WTC11 (cell line): ENCODE results near the gene CARD19. TPM values are rescaled to one million over a fixed set of nuclear protein-coding genes. Genes with fewer than 3 reads are reported as not detected.

Source experiments
- ATAC-seq: fragments of 200-7000 bp; cut with Tn5 transposase; 2 replicates; pipeline ENCODE4 v1.10.0; 2021; ENCODE audit warnings: mild to moderate bottlenecking, moderate library complexity
- CTCF ChIA-PET: fragments of 300-600 bp; sonication (Branson Sonifier 250); formaldehyde crosslinking; loops from one replicate; lab custom pipeline; 2021; ENCODE audit warnings: antibody characterized with exemption; lab: Charles Lee
- POLR2A ChIA-PET: fragments of 350-600 bp; sonication (Branson Sonifier 250); formaldehyde crosslinking; loops from one replicate; lab custom pipeline; 2021; ENCODE audit warnings: antibody characterized with exemption; lab: Charles Lee
- DNase-seq: peaks from one replicate; pipeline ENCODE4 v3.0.0; 2021; ENCODE audit warnings: low spot score
- H3K27ac Mint-ChIP-seq: 2 replicates; pipeline ENCODE4 v1.8.0; 2021; ENCODE audit warnings: mixed read lengths
- H3K27me3 Mint-ChIP-seq: 2 replicates; pipeline ENCODE4 v1.8.0; 2021; ENCODE audit warnings: low read depth, mild to moderate bottlenecking, moderate library complexity, mixed read lengths
- H3K36me3 Mint-ChIP-seq: 2 replicates; pipeline ENCODE4 v1.8.0; 2021; ENCODE audit warnings: mixed read lengths
- H3K4me1 Mint-ChIP-seq: 2 replicates; pipeline ENCODE4 v1.8.0; 2022; ENCODE audit warnings: mixed read lengths
- H3K4me3 Mint-ChIP-seq: 2 replicates; pipeline ENCODE4 v1.8.0; 2021; ENCODE audit warnings: mild to moderate bottlenecking, moderate library complexity, mixed read lengths
- H3K9me3 Mint-ChIP-seq: 2 replicates; pipeline ENCODE4 v1.8.0; 2021; ENCODE audit warnings: mixed read lengths
- HMGA2 ChIP-seq: fragments of 250-450 bp; sonication (Bioruptor Pico); IDR thresholded peaks from 2 replicates; pipeline ENCODE4 v1.4.0; 2021; ENCODE audit warnings: mild to moderate bottlenecking, moderate library complexity
- IRF2 ChIP-seq: sonication (generic); formaldehyde crosslinking; IDR thresholded peaks from 2 replicates; pipeline ENCODE4 v1.8.0; 2022; ENCODE audit warnings: low read depth, missing genetic modification reagents, borderline replicate concordance
- NFATC4 ChIP-seq: fragments of 250-450 bp; sonication (Bioruptor Pico); IDR thresholded peaks from 2 replicates; pipeline ENCODE4 v1.9.0; 2021; ENCODE audit warnings: mild to moderate bottlenecking
- NR1H2 ChIP-seq: sonication (generic); formaldehyde crosslinking; IDR thresholded peaks from 2 replicates; pipeline ENCODE4 v1.9.0; 2021; ENCODE audit warnings: mild to moderate bottlenecking, moderate library complexity, missing genetic modification reagents
- ZBTB21 ChIP-seq: sonication (generic); formaldehyde crosslinking; IDR thresholded peaks from 2 replicates; pipeline ENCODE4 v1.8.1; 2023; ENCODE audit warnings: mild to moderate bottlenecking, missing genetic modification reagents, borderline replicate concordance
- ZNF121 ChIP-seq: sonication (generic); formaldehyde crosslinking; IDR thresholded peaks from 2 replicates; pipeline ENCODE4 v1.8.0; 2023; ENCODE audit warnings: missing genetic modification reagents
- ZNF219 ChIP-seq: sonication (generic); formaldehyde crosslinking; IDR thresholded peaks from 2 replicates; pipeline ENCODE4 v1.8.0; 2023; ENCODE audit warnings: missing genetic modification reagents, mild to moderate bottlenecking, borderline replicate concordance
- ZNF232 ChIP-seq: sonication (generic); formaldehyde crosslinking; IDR thresholded peaks from 2 replicates; pipeline ENCODE4 v1.8.0; 2022; ENCODE audit warnings: mild to moderate bottlenecking, missing genetic modification reagents
- total RNA-seq: library from RNA; stranded (reverse); gene quantifications from 3 replicates; pipeline ENCODE4 v1.2.3, GENCODE V29; 2021
- TF ChIP-seq, protein P1 (sequence below): fragments of 250-450 bp; sonication (Bioruptor Pico); conservative IDR thresholded peaks from 2 replicates; pipeline ENCODE4 v1.9.0; 2021; ENCODE audit warnings: mild to moderate bottlenecking
- TF ChIP-seq, protein P2 (sequence below): sonication (generic); formaldehyde crosslinking; IDR thresholded peaks from 2 replicates; pipeline ENCODE4 v1.8.1; 2022; ENCODE audit warnings: missing genetic modification reagents, borderline replicate concordance
- TF ChIP-seq, protein P3 (sequence below): sonication (generic); formaldehyde crosslinking; IDR thresholded peaks from 2 replicates; pipeline ENCODE4 v1.8.0; 2023; ENCODE audit warnings: mild to moderate bottlenecking, missing genetic modification reagents
- TF ChIP-seq, protein P4 (sequence below): sonication (generic); formaldehyde crosslinking; IDR thresholded peaks from 2 replicates; pipeline ENCODE4 v1.8.0; 2022; ENCODE audit warnings: mild to moderate bottlenecking, missing genetic modification reagents

The CARD19 gene
- total RNA-seq, 1 experiment from 2014 or later: 34.5 TPM

DNA sequence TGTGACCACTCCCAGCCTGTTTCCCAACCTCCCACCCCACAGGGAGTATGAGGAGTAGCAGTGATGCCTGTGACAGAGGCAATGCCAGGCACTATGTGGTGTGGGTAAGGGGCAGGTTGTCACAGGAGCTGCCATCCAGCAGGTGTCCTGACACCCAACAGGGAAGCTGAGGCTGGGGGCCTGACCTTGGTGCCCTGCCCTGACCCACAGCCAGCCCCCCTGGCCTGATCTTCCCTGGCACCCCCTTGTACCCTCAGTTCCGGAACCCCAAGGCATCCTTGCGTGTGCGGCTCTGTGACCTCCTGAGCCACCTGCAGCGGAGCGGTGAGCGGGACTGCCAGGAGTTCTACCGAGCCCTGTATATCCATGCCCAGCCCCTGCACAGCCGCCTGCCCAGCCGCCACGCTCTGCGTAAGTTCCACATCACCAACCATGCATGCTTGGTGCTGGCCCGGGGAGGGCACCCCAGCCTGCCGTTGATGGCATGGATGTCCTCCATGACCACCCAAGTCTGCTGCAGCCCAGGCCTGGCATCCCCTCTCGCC, 14.4 kb downstream of the CARD19 start:
- no peak for TF ChIP-seq NFATC4 (CRISPR knock-in tag)
- TF ChIP-seq, protein P1, sequence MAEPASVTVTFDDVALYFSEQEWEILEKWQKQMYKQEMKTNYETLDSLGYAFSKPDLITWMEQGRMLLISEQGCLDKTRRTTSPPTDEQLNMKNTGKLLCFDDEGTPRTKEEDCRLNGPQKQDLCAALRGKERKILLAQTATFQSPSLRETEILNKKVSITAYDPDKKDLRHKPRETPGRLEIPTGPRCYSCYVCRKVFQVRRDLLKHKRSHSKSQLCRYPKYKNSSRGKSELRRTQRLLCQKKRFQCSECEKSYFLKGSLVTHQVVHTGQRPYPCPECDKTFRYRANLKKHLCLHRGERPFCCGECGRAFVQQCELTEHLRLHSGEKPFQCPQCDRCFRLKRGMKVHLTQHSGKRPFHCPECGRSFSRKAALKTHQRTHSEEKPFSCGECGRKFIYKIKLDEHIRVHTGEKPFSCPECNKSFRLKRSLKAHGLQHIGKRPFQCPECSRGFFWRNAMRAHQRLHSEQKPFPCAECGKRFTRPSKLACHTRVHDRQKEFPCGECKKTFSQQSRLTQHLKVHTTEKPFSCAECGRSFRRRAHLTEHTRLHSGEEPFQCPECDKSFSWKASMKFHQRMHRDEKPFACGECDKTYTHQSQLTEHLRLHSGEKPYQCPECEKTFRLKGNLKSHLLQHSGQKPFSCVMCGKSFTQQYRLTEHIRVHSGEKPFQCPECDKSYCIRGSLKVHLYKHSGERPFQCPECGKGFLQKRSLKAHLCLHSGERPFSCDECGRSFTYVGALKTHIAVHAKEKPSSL (CRISPR knock-in tag): no peak
- CTCF ChIA-PET: interaction anchor here (0.6 to 1.9 kb wide), 2 partner anchors 43 to 148 kb away, joined by 3 to 15 read pairs; no protein-coding TSS in a partner anchor
- H3K4me3 Mint-ChIP-seq: no peak overlapping the region

DNA sequence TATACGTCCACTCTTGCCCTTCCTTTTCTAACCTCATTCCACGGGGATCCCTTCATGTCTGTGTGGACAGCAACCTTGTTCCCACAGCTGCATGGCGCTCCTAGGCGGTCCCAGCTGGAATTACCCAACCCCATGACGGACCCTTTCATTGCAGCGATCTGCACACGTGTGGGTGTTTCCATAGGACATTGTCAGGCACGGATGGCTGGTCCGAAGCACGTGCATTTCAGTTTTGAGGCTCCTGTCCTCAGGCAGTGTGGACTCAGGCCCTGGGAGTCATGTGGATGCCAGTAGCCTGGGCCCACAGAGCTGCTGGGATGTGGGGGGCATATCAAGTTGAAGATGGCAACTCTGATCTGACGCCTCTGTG, 15.0 kb downstream of the CARD19 start:
- 0 out of 2 replicates have a peak overlapping the region, but pooled peaks have one; percentile 58 for H3K27ac Mint-ChIP-seq
- POLR2A ChIA-PET: no interaction called here

More for the DNA sequence above, 14.4 kb downstream of the CARD19 start:
- DNase-seq (no peak), ATAC-seq (no peak)
- Mint-ChIP-seq H3K36me3 (no peaks in the 10 kb centered on the region), H3K9me3 (no peaks in the 10 kb centered on the region), H3K27ac (no peak overlapping the region), H3K4me1 (peaks cover 14% of the 10 kb centered on the region), H3K27me3 (no peaks in the 10 kb centered on the region)
- POLR2A ChIA-PET: interaction anchor here (0.7 kb wide), 1 partner anchor 51 kb away, joined by 3 read pairs; no protein-coding TSS in a partner anchor

More for the DNA sequence above, 15.0 kb downstream of the CARD19 start:
- CTCF ChIA-PET: interaction anchor here (1.3 kb wide), 1 partner anchor 107 kb away, joined by 3 read pairs; no protein-coding TSS in a partner anchor
- Mint-ChIP-seq H3K36me3 (no peaks in the 10 kb centered on the region), H3K4me3 (no peak overlapping the region), H3K9me3 (no peaks in the 10 kb centered on the region), H3K27me3 (no peaks in the 10 kb centered on the region), H3K4me1 (peaks cover 14% of the 10 kb centered on the region)
- ATAC-seq: no peak
- DNase-seq: no peak
- TF ChIP-seq ZNF121 (CRISPR knock-in tag) (no peak), HMGA2 (CRISPR knock-in tag) (no peak), IRF2 (CRISPR knock-in tag) (no peak), NR1H2 (CRISPR knock-in tag) (no peak), ZBTB21 (CRISPR knock-in tag) (no peak), ZNF219 (no peak), ZNF232 (no peak)
- TF ChIP-seq, protein P2, sequence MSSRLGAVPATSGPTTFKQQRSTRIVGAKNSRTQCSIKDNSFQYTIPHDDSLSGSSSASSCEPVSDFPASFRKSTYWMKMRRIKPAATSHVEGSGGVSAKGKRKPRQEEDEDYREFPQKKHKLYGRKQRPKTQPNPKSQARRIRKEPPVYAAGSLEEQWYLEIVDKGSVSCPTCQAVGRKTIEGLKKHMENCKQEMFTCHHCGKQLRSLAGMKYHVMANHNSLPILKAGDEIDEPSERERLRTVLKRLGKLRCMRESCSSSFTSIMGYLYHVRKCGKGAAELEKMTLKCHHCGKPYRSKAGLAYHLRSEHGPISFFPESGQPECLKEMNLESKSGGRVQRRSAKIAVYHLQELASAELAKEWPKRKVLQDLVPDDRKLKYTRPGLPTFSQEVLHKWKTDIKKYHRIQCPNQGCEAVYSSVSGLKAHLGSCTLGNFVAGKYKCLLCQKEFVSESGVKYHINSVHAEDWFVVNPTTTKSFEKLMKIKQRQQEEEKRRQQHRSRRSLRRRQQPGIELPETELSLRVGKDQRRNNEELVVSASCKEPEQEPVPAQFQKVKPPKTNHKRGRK (CRISPR knock-in tag): no peak
- TF ChIP-seq, protein P3, sequence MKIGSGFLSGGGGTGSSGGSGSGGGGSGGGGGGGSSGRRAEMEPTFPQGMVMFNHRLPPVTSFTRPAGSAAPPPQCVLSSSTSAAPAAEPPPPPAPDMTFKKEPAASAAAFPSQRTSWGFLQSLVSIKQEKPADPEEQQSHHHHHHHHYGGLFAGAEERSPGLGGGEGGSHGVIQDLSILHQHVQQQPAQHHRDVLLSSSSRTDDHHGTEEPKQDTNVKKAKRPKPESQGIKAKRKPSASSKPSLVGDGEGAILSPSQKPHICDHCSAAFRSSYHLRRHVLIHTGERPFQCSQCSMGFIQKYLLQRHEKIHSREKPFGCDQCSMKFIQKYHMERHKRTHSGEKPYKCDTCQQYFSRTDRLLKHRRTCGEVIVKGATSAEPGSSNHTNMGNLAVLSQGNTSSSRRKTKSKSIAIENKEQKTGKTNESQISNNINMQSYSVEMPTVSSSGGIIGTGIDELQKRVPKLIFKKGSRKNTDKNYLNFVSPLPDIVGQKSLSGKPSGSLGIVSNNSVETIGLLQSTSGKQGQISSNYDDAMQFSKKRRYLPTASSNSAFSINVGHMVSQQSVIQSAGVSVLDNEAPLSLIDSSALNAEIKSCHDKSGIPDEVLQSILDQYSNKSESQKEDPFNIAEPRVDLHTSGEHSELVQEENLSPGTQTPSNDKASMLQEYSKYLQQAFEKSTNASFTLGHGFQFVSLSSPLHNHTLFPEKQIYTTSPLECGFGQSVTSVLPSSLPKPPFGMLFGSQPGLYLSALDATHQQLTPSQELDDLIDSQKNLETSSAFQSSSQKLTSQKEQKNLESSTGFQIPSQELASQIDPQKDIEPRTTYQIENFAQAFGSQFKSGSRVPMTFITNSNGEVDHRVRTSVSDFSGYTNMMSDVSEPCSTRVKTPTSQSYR (CRISPR knock-in tag): no peak
- TF ChIP-seq, protein P4, sequence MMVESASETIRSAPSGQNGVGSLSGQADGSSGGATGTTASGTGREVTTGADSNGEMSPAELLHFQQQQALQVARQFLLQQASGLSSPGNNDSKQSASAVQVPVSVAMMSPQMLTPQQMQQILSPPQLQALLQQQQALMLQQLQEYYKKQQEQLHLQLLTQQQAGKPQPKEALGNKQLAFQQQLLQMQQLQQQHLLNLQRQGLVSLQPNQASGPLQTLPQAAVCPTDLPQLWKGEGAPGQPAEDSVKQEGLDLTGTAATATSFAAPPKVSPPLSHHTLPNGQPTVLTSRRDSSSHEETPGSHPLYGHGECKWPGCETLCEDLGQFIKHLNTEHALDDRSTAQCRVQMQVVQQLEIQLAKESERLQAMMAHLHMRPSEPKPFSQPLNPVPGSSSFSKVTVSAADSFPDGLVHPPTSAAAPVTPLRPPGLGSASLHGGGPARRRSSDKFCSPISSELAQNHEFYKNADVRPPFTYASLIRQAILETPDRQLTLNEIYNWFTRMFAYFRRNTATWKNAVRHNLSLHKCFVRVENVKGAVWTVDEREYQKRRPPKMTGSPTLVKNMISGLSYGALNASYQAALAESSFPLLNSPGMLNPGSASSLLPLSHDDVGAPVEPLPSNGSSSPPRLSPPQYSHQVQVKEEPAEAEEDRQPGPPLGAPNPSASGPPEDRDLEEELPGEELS (CRISPR knock-in tag): no peak
